ENCODE measurements around the gene ARRB1.
A peak's percentile ranks its signal among the peaks of the same experiment; 100 is the strongest.

ARRB1 gene

DNA sequence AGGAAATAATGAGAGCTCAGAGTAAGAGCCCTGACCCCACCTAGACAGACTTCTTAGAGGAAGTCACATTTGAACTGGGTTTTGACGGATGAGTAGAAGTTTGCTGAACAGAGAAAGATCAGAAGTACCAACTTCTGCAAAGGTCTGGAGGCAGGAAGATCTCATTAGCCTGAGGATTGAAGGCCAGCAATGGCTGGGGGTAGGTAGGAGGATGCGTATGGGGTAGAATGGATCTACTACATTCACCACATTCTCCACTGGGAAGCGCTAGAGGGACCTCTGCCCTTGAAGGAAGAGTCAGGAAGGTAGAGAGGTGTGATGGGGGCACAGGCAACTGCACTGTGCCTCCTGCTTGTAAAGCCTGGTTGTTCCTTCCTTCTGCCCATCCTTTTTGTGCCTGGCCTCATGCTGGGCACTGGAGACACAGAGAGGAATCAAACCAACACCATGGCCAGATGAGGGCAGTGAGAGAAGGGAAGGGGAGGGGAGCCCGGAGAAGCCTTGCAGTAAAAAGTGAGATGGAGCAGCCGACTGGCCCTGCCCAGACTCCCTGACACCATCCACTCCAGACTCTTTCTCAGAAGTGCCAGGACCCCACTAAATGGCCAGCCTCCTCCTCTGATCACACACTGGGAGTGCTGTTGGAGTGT, 106.0 kb downstream of the ARRB1 start:
- peak; percentile 48 for DNase-seq

DNA sequence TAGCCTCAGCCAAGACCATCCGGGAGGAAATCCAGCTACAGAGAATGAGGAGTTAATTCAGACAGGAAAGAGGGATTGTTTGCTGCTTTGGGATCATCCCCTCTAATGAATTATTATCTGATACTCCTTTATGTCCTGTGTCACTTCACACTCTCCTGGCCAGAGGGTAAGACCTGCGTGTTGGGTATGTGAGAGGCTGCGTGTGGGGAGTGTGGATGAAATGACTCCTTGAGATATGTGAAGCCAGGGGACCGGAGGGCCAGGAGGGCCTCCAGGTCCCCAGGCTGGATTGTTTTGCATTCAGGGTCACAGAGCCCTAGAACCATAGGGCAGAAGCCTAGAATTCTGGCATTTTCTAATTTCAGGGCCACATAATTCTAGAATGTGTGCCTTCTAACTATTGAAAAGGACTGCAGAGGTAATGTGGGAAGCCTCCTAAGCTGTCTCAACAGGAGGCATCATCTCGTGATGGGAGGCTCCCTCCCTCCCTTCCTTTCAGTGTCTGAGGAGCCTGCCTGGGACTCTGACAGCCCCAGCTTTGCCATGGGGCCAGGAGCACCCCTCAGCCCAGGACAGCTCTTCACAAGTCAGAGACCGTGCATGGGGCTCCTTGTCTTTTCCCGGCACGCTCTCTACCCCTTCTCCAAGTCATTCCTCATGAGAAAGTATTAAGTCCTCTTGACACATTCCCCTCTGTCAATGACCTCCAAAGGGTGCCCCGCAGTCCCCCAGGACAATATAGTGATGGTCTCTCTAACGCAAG, 107.2 kb downstream of the ARRB1 start:
- no peak for DNase-seq

DNA sequence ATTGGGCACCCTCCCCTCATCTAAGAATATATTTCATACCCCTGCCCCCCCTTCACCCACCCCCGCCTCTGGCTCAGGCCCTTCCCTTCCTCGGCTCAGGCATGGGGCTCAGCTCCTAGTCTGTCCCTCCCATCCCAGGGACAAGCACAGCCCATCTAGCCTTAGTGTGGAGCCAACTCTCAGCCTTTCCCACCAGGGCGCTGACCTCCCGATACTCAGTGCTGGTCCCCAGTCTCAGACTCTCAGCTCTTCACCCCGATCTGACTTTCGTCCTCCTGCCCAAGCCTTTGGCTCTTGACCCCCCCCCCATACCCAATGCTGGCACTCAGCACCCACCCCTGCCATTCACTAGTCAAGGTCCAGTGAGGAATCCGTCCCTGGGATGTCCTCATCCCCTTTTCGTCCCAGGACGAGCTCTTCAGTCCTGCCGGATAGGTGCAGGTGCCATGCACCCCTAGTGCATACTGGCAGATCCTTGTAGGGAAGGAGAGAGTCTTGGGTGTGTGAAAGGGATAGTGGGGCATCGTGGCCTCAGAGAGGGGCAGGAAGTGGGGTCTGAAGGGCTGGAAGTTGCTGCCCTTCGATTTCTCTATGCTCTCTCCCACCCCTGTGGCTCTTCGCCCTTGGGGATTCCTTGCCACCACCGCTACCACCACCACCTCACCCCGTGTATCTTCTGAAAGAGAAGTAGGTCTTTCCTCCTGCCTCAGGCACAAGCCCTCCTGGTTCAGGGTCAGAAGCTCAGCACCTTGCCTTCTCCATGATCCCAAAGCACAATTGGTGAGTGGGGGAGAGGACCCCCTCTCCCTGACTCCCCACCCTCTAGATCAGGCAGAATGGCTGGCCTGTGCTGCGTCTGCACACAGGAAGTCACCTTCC, 108.5 kb downstream of the ARRB1 start:
- no peak for DNase-seq

DNA sequence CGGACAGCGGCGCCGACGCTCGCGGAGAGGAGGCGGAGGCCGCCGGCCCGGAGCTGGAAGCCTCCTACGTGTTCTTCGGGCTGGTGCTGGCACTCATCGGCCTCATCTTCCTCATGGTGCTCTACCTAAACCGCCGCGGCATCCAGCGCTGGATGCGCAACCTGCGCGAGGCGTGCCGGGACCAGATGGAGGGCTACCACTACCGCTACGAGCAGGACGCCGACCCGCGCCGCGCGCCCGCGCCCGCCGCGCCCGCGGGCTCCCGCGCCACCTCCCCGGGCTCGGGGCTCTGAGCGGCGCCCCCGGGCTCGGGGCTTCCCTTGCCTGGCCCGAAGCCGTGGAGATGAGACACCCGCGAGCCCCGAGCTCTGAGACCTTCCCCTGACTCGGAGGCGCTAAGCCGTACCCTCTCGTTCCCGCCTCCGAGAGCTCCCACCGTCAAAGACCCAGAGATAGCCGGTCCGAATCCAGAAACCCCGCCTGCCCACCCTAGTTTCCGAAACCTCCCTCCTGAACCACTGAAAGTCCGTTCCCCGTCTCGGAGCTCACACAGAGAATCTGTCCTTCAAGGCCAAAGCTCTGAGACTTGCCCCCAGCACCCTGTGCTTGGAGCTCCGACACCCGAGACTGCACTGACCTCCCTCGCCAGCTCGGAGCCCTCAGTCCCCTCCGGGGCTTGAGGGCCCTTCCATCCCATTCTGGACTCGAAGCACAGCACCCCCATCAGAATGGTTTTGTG, 109.4 kb downstream of the ARRB1 start:
- DNase-seq: peak; percentile 51

DNA sequence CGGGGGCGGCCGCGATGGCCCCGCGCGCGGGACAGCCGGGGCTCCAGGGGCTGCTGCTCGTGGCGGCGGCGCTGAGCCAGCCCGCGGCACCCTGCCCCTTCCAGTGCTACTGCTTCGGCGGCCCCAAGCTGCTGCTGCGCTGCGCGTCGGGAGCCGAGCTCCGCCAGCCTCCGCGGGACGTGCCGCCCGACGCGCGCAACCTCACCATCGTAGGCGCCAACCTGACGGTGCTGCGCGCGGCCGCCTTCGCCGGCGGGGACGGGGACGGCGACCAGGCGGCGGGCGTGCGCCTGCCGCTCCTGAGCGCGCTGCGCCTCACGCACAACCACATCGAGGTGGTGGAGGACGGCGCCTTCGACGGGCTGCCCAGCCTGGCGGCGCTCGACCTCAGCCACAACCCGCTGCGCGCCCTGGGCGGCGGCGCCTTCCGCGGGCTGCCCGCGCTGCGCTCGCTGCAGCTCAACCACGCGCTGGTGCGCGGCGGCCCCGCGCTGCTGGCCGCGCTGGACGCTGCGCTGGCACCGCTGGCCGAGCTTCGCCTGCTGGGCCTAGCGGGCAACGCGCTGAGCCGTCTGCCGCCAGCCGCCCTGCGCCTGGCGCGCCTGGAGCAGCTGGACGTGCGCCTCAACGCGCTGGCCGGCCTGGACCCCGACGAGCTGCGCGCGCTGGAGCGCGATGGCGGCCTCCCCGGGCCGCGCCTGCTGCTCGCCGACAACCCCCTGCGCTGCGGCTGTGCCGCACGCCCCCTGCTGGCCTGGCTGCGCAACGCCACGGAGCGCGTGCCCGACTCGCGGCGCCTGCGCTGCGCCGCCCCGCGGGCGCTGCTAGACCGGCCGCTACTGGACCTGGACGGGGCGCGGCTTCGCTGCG, 110.2 kb downstream of the ARRB1 start:
- peak; percentile 81 for DNase-seq

DNA sequence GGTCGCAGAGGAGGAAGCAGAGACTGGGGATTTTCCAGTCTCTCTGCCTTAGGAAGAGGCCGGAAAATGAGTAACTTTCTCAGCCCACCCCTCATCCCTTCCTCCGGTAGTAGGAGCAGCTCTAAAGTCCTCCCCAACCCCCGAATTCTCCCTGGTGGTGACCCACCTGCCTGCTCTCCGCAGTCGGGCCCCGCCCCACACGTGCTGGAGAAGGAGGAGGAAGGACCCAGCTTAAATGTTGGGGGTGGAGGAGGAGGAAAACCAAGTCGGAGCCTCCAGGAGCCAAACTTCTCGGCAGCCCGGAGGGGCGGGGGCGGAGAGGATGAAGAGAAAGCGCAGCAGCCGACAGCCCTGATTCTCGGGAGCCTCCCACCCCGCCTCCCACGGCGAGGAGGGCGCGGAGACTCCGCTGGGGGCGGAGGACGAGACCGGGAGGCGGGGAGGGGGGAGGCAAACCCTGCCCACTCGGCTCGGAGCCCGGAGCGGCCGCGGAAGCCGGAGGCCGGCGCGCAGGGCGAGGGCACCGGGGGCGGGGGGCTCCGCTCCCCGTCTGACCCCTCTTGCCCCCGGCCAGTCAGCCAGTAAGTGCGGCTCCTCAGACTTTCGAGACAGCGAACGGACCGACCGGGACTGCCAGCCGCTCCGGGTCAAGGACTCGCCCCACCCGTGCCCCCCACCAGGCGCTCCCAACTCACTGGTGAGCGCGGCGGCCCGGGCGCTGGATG, 111.0 kb downstream of the ARRB1 start, which contains the start of gene TPBGL:
TPBGL (plus strand) TSS at position 464 of the 725 bp plus-strand sequence. CDS start 276 bp downstream, outside the sequence.
- DNase-seq: peak; percentile 58

DNA sequence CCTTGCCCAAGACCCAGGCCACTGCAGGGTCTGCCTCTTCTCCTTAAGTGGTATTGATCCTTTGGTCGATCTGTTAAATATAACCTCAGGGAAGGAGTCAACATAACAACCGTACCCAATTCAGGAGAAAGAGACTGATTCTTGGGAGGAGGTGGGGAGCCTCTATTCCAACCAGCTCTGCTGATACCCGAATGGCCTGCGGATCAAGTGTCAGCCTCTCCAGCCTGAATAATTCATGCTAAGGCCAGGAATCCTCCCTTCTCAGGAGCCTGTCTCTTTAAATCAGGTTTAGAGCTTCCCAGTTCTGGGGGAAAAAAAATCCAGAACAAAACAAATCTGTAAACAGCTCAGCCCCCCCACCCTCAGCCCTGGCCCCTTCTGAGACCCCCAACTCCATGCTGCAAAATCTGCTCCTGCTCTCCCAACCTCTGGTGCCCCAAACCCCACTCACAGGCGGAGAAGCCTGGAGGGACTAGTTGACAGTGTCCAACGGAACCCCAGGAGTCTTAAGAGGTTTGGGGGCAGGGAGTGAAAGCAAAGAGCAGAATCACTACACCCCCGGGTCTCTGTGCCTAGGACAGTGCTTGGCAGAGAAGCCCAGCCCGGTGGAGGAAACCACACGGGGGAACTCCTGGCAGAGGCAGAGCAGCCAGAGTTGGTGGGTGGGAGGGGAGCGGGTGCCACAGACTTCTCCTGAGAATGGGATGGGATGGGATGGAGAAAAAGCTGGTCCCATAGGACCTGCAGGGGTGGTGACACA, 111.8 kb downstream of the ARRB1 start:
- DNase-seq: no peak

DNA sequence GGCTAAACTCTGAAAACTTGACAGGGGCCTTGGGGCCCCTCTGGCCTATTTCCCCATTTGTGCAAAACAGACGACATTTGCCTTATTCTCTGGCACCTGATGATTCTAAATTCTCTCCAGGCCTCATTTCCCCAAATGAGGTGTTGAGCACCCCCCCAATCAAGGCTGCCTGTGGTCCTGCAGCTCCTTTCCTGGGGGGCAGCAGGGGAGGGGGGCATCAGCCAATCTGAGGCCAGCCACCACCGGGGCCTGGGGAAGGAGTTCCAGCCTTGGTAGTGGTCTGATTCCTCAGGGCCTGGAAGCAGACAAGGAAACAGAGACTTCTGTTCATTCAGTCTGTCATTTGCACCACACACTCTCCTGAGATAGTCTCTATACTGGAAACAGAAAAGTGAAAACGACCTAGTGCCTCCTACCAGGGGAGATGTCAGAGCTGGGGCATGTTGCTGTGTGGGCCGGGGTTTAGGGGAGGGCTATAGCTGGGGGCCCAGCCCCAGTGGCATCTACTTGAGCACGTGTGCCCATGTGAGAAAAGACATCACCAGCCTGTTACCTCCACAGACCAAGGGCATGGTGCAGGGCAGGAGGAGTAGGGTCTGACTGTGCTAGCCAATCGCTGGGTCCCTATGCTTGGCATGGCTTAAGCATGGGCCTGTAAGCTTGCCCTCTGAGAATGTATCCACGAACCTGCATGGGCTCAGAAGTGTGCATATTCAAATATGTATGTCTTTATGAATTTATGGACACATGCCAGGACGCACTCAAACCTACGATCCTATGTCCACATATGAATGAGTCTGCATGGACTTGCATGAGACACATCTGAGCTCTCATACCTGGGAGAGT, 112.6 kb downstream of the ARRB1 start:
- no peak for DNase-seq

DNA sequence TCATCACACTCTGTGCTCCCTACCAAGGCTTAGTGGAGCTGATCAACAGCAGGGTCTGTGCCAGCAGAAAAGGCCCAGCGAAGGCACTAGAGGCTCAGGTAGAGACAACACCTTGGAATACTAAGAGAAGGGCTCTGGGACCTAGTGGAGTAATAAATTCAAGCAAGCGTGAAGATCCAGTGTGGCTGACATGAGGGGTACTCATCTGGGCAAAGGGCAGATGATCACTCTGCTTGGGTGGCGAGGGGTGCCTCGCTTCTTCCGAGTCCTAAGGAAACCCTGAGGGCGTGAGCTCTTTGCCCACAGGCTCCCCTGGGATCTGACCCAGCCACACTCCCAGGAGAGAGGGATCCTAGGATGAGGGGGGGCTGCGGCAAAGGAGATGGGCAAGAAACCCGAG, 114.4 kb downstream of the ARRB1 start:
- no peak for DNase-seq

DNA sequence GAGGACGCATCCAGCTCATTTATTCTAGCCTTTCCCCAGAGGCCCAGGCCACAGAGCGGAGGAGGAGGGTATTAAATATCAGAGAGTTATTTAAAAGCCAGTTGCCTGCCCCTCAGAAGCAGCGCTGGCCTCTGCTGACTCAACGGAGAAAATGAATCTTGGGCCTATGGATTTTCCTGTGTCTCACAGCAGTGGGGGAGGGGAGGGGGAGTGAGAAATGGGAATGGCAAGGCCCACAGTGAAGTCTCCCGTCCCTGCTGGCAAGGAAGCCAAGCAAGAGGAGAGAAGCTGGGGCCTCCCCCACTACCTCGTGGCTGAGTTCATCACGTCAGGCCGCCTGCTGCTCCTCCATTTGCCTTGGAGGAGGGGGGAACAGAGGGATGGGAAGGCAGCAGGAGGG, 115.4 kb downstream of the ARRB1 start:
- no peak for DNase-seq

DNA sequence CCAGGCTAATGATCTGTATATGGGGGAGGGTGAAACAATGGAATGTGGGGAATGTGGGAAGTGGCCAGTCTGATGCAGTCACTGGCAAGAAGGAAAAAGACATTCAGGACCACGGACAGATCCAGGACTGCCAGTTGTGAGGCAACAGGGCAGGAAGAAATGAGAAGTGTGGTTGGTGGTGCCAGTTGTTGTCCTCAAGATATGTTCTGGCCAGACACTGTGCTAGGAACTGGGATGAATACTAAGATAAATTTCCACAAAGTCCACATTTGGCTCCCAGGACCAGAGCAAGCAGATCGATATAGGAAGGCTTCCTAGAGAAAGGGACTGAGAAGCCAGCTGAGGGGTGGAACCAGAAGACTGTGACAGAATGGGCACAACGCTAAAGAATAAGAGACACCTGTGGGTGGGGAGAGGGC, 117.7 kb downstream of the ARRB1 start:
- no peak for DNase-seq

DNA sequence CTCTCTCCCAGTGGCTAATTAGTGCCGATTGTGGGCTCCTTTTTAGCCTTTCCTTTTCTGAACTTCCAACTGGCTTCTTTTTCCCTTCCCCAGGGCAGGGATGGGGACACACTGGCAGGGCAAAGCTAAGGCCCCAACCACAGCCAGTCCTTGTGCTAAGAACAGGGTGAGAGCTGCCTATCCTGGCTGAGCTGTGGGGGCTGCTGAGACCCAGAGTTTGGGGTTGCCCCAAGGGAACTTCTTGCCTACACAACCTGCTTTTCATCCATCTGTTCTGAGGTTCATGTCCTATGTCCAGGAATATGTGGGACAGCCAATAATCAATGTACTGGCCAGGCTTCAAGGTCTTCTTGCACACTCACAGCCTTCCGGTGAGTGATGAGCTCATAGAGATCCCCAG, 120.8 kb downstream of the ARRB1 start:
- DNase-seq: no peak

DNA sequence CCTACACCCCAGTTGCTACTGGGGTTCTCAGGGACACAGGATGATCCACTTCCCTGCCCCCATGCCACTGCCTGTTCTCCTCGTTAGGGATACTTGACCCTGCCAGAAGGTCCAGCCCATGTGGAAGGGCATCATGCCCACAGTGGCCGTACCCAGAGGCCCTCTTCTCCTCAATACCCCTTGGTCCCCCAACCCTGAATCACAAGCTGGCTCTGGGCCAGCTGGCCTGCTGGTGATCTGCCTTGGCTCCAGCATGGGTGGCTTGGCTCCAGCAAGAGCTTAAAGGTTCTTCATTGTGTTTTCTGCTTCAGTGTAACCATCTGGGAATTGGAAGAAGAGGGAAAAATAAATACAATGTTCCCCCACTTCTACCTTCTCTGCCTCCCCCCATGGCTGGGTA, 122.0 kb downstream of the ARRB1 start:
- no peak for DNase-seq

DNA sequence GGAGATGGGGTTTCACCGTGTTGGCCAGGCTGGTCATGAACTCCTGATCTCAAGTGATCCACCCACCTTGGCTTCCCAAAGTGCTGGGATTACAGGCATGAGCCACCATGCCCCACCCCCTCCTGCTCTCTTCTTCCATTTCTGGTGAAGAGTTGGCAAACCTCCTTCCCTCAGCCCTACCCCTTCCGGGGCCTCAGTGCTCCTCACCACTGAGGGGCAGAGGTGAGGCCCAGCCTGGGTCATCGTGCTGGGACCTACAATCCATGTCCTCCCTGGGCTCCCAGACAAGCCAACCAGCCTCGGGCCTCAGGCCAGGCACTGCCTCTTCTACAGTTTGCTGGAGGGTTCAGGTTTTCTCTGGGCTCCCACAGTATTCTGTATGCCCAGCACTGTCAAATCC, 125.7 kb downstream of the ARRB1 start:
- no peak for DNase-seq

DNA sequence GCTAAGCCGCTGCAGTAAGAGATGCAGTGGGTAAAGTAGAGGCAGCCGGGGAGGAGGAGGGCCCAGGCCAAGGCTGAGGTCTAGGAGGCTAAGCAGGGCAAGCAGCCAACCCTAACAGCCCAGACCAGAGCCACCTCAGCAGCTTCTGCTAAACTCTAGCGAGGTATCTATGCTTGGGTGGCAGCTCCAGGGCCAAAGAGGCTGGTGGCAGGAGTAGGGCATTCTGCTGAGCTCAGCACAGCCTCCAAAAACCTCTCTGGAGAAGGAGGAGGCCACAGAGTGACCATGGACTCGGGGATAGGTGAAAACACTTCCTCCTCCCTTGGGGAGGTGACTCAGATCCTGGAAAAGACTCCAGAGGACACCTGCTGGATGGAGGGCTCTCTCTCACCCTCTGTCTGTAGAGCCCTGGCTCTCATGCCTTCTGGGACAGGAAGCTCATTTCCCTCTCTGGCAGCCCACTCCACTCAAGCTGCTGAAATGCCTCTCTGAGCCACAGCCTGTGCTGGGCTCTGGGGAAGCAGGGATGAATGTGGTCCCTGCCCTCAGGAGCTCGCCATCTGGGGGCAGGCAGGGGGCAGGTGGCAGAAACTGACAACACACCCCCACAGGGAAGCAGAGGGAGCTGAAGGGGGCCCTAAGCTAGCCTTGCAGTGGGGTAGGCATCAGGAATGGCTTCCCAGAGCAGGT, 127.4 kb downstream of the ARRB1 start:
- DNase-seq: no peak

DNA sequence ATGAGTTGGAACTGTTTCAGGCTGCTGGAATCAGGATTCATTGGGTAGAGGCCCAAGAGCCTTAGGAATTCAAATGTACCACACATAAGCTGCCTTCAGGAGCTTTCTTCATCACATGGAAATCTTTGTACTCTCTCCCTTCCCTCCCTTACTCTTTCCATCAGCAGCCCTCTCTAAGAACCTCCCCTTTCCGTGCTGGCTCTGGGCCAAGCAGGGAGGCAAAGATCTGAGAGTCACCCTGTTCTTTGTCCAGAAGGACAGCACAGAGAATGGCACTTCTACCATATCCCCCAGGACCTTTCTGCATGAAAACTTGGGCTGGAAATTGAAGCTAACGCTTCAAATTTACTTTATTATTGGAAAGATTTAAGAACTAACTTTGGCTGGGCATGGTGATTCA, 131.6 kb downstream of the ARRB1 start:
- no peak for DNase-seq

DNA sequence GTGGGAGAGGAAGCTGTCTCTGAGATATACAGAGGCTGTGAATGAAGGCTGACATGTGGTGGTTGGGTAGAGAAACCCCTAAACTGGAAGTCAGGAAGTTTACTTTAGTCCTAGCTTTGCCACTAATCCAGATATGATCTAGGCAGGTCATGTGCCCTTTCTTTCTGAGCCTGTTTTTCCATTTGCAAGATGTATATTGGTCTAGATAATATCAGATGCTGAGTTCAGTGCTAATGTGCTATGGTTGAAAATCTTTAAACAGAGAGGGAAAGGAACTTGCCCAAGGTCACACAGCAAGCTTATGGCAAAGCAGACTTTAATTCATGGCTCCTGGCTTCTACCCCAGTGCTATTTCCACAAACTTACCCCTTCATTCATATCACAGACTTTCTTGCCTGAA, 136.6 kb downstream of the ARRB1 start:
- no peak for DNase-seq

DNA sequence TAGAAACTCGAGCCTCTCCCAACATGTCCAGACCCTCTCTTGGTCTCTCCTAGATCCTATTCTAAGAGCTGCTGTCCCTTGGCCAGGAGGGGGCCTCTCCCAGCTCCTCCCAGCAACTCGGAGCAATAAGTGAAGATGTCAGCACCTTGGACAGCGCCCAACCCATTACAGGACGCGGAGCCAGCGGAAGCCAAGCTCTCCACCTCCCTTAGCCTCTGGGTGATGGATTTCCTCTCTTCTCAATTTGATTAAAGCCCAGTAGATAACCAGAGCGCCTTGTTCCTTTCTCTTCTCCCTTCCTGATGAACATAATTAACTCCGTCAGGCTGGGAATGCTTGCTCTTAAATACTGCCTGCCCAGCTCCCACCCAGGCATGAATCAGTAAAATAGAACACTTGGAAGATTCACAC, 137.0 kb downstream of the ARRB1 start:
- DNase-seq: peak; percentile 68
